ENCODE measurements around the gene GBP7.
"Not testable (repeated sequence)": the region's sequence is repeated elsewhere in the genome, so short reads cannot be mapped to it uniquely, and the experiment has no call there.

Gene GBP7

GRCh38 chr1:89175601-89176256 is at the start of gene GBP7:
GBP7 (minus strand) TSS chr1:89176003; CDS start chr1:89171935, 4,068 bp downstream.
- no peak for FAIRE-seq

- FAIRE-seq, result no peak
Measured at GRCh38 chr1:89221341-89221740, 45.5 kb upstream of the GBP7 start.

GRCh38 chr1:89219851-89220250 is 44.0 kb upstream of the GBP7 start:
- not testable (repeated sequence) for FAIRE-seq

- FAIRE-seq, result not testable (repeated sequence)
Measured at GRCh38 chr1:89218941-89219340, 43.1 kb upstream of the GBP7 start.

- FAIRE-seq, result no peak
Measured at GRCh38 chr1:89213347-89213746, 37.5 kb upstream of the GBP7 start.

- FAIRE-seq, result no peak
Measured at GRCh38 chr1:89211035-89211634, 35.3 kb upstream of the GBP7 start.

GRCh38 chr1:89206373-89206772 is 30.6 kb upstream of the GBP7 start:
- FAIRE-seq, result no peak

GRCh38 chr1:89203166-89203565 is 27.4 kb upstream of the GBP7 start:
- no peak for FAIRE-seq

- no peak for FAIRE-seq
Measured at GRCh38 chr1:89201106-89201794, 25.4 kb upstream of the GBP7 start.

GRCh38 chr1:89200663-89201062 is 24.9 kb upstream of the GBP7 start:
- no peak for FAIRE-seq

- no peak for FAIRE-seq
Measured at GRCh38 chr1:89199525-89200031, 23.8 kb upstream of the GBP7 start.

- FAIRE-seq, result no peak
Measured at GRCh38 chr1:89198491-89199072, 22.8 kb upstream of the GBP7 start, which contains the start of gene GBP4. GBP4 (minus strand) TSS chr1:89198942; CDS start chr1:89198834, 108 bp downstream.

- FAIRE-seq, result no peak
Measured at GRCh38 chr1:89198081-89198480, 22.3 kb upstream of the GBP7 start.

- FAIRE-seq, result no peak
Measured at GRCh38 chr1:89195476-89195875, 19.7 kb upstream of the GBP7 start.

GRCh38 chr1:89191314-89191713 is 15.5 kb upstream of the GBP7 start:
- FAIRE-seq, result no peak

- FAIRE-seq, result no peak
Measured at GRCh38 chr1:89190017-89190416, 14.2 kb upstream of the GBP7 start.

GRCh38 chr1:89179343-89179742 is 3.5 kb upstream of the GBP7 start:
- FAIRE-seq, result no peak

- FAIRE-seq, result no peak
Measured at GRCh38 chr1:89176971-89177370, 1.2 kb upstream of the GBP7 start.

GRCh38 chr1:89174491-89174890 is 1.3 kb downstream of the GBP7 start:
- FAIRE-seq, result no peak

- no peak for FAIRE-seq
Measured at GRCh38 chr1:89172468-89173143, 3.2 kb downstream of the GBP7 start.

- FAIRE-seq, result no peak
Measured at GRCh38 chr1:89171067-89171438, 4.8 kb downstream of the GBP7 start.

GRCh38 chr1:89170170-89171066 is 5.4 kb downstream of the GBP7 start:
- no peak for FAIRE-seq

All from TTC549 (cell line).